DND-41 (cell line): ENCODE measurements around the gene TMEM225.

ENCODE experiments used
- ATAC-seq: fragments of 200-7000 bp; cut with Tn5 transposase; 3 replicates; pipeline ENCODE4 v1.9.1; 2021; ENCODE audit warnings: low read depth; ENCODE audit not compliant: insufficient read depth
- DNase-seq: peaks from one replicate; pipeline ENCODE4 v3.0.0-alpha.2; 2020
- H2AFZ ChIP-seq: 2 replicates; pipeline ENCODE4 v1.6.0; 2012; ENCODE audit warnings: low read depth, low read length
- H3K27ac ChIP-seq: 2 replicates; pipeline ENCODE4 v1.5.1; 2012; ENCODE audit warnings: low read length, inconsistent platforms
- H3K27me3 ChIP-seq: fragments of 200-600 bp; sonication (generic); 2 replicates; pipeline ENCODE4 v1.6.0; 2012; ENCODE audit warnings: low read length, mild to moderate bottlenecking, inconsistent platforms; ENCODE audit not compliant: insufficient read depth, poor library complexity
- H3K36me3 ChIP-seq: 2 replicates; pipeline ENCODE4 v1.5.1; 2012; ENCODE audit warnings: low read length, inconsistent platforms; ENCODE audit not compliant: insufficient read depth
- H3K4me1 ChIP-seq: 2 replicates; pipeline ENCODE4 v1.5.1; 2012; ENCODE audit warnings: mild to moderate bottlenecking, low read length; ENCODE audit not compliant: insufficient read depth
- H3K4me2 ChIP-seq: 2 replicates; pipeline ENCODE4 v1.6.0; 2012; ENCODE audit warnings: mild to moderate bottlenecking, moderate library complexity, low read length, inconsistent platforms; ENCODE audit not compliant: insufficient read depth
- H3K4me3 ChIP-seq, 2 experiments: fragments of 200-600 bp in 1 of 2; shearing (Covaris generic) in 1 of 2; 2 replicates each; pipeline ENCODE4 v1.5.1; 2012 to 2016; ENCODE audit warnings: inconsistent platforms in 2 of 2, low read length in 2 of 2, mild to moderate bottlenecking in 2 of 2, low read depth in 1 of 2, moderate library complexity in 1 of 2
- H3K79me2 ChIP-seq: 2 replicates; pipeline ENCODE4 v1.6.0; 2012; ENCODE audit warnings: low read length, inconsistent platforms; ENCODE audit not compliant: insufficient read depth
- H3K9ac ChIP-seq: 2 replicates; pipeline ENCODE4 v1.6.0; 2012; ENCODE audit warnings: low read depth, mild to moderate bottlenecking, inconsistent platforms, low read length, moderate library complexity
- H3K9me3 ChIP-seq: 2 replicates; pipeline ENCODE4 v1.5.1; 2012; ENCODE audit warnings: low read length, moderate library complexity, mild to moderate bottlenecking, inconsistent platforms; ENCODE audit not compliant: insufficient read depth, severe bottlenecking
- H4K20me1 ChIP-seq: 2 replicates; pipeline ENCODE4 v1.6.0; 2012; ENCODE audit warnings: low read length; ENCODE audit not compliant: insufficient read depth
- CTCF ChIP-seq: IDR thresholded peaks from 2 replicates; pipeline ENCODE4 v1.5.1; 2012; ENCODE audit warnings: borderline replicate concordance, low read length, moderate library complexity, mild to moderate bottlenecking; ENCODE audit not compliant: poor library complexity, severe bottlenecking; ENCODE audit errors: extremely low read depth
- EZH2 ChIP-seq: IDR thresholded peaks from 3 replicates; pipeline ENCODE4 v1.6.1; 2012; ENCODE audit warnings: borderline replicate concordance, low read depth, mild to moderate bottlenecking, moderate library complexity, low read length, inconsistent platforms; ENCODE audit not compliant: severe bottlenecking

The TMEM225 gene

GRCh38 chr11:123859731-123860130 lies 25.7 kb downstream of the TMEM225 start:
- Histone ChIP-seq H3K4me3 (no peak overlapping the region), H3K4me2 (no peak overlapping the region), H4K20me1 (no peaks in the 10 kb centered on the region), H3K27ac (no peak overlapping the region), H3K79me2 (no peaks in the 10 kb centered on the region), H3K27me3 (peaks cover 3% of the 10 kb centered on the region), H3K36me3 (no peaks in the 10 kb centered on the region), H3K9me3 (no peaks in the 10 kb centered on the region), H3K9ac (no peak overlapping the region), H3K4me1 (no peaks in the 10 kb centered on the region), H2AFZ (no peak overlapping the region)
- DNase-seq (no peak), ATAC-seq (no peak)
- TF ChIP-seq EZH2 (no peak), CTCF (no peak)

GRCh38 chr11:123856444-123856843 lies 29.0 kb downstream of the TMEM225 start:
- Histone ChIP-seq H2AFZ (no peak overlapping the region), H3K36me3 (no peaks in the 10 kb centered on the region), H3K27ac (no peak overlapping the region), H3K4me3 (no peak overlapping the region), H3K79me2 (no peaks in the 10 kb centered on the region), H3K9ac (no peak overlapping the region), H3K4me1 (no peaks in the 10 kb centered on the region), H3K9me3 (no peaks in the 10 kb centered on the region), H3K4me2 (no peak overlapping the region), H4K20me1 (no peaks in the 10 kb centered on the region), H3K27me3 (peaks cover 3% of the 10 kb centered on the region)
- ATAC-seq (no peak), DNase-seq (no peak)
- TF ChIP-seq EZH2 = no peak
- no peak for TF ChIP-seq CTCF

- Histone ChIP-seq H2AFZ (no peak overlapping the region), H3K79me2 (no peaks in the 10 kb centered on the region), H3K4me2 (no peak overlapping the region), H3K9me3 (no peaks in the 10 kb centered on the region), H3K36me3 (no peaks in the 10 kb centered on the region), H3K4me3 (no peak overlapping the region), H3K9ac (no peak overlapping the region), H3K27ac (no peak overlapping the region), H3K4me1 (no peaks in the 10 kb centered on the region), H3K27me3 (no peaks in the 10 kb centered on the region), H4K20me1 (no peaks in the 10 kb centered on the region)
- DNase-seq (no peak), ATAC-seq (no peak)
- no peak for TF ChIP-seq EZH2
- TF ChIP-seq CTCF = no peak
Observed at GRCh38 chr11:123853038-123853437, 32.4 kb downstream of the TMEM225 start.

GRCh38 chr11:123852321-123852720 lies 33.1 kb downstream of the TMEM225 start:
- H2AFZ ChIP-seq = no peak overlapping the region
- H3K36me3 ChIP-seq = no peaks in the 10 kb centered on the region
- no peak overlapping the region for H3K9ac ChIP-seq
- TF ChIP-seq CTCF = no peak
- no peak for TF ChIP-seq EZH2
- H3K79me2 ChIP-seq = no peaks in the 10 kb centered on the region
- no peak for DNase-seq
- no peak overlapping the region for H3K27ac ChIP-seq
- H4K20me1 ChIP-seq = no peaks in the 10 kb centered on the region
- ATAC-seq = no peak
- peaks cover 4% of the 10 kb centered on the region for H3K27me3 ChIP-seq
- no peaks in the 10 kb centered on the region for H3K9me3 ChIP-seq
- H3K4me3 ChIP-seq = no peak overlapping the region
- no peaks in the 10 kb centered on the region for H3K4me1 ChIP-seq
- no peak overlapping the region for H3K4me2 ChIP-seq
